ENCODE measurements around the gene PIP5KL1. TPM values are rescaled to one million over a fixed set of nuclear protein-coding genes. Genes with fewer than 3 reads are reported as not detected.
"Not testable (repeated sequence)": the region's sequence is repeated elsewhere in the genome, so short reads cannot be mapped to it uniquely, and the experiment has no call there.

Gene PIP5KL1
- total and polyA plus RNA-seq, 2 donors = 0.48 to 1.4 TPM

DNA sequence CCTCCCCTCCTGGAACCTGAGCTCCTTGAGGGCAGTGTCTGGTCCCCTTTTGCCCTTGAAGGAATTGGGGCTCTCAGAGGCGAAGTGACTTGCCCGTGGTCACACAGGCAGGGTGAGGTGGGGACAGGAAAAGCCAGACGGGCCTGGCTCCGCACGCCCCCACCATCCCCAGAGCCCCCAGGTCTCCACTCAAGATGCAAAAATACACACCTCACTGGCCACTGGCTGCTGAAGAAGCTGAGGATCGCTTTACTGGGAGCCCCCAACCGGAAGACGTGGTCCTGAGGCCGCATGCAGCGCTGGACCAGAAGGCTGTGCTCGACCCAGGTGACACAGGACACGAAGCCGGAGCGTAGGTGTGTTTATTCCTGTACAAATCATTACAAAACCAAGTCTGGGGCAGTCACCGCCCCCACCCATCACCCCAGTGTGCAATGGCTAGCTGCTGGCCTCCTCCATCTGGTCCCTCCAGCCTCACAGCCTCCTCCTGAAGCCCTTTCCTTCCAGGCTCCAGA is 45.5 kb downstream of the PIP5KL1 start:
- no peak overlapping the region for H3K4me3 ChIP-seq (ENCODE audit: low read depth, low read length)
- 80% methylated on average over 15 of the region's 15 CpGs for WGBS
- no peaks in the 10 kb centered on the region for H3K4me1 ChIP-seq (ENCODE audit: insufficient read depth)
- DNase-seq (ENCODE audit: extremely low spot score) = no peak
- H3K36me3 ChIP-seq (ENCODE audit: insufficient read depth) = no peaks in the 10 kb centered on the region
- no peak overlapping the region for H3K27ac ChIP-seq (ENCODE audit: low read depth)

DNA sequence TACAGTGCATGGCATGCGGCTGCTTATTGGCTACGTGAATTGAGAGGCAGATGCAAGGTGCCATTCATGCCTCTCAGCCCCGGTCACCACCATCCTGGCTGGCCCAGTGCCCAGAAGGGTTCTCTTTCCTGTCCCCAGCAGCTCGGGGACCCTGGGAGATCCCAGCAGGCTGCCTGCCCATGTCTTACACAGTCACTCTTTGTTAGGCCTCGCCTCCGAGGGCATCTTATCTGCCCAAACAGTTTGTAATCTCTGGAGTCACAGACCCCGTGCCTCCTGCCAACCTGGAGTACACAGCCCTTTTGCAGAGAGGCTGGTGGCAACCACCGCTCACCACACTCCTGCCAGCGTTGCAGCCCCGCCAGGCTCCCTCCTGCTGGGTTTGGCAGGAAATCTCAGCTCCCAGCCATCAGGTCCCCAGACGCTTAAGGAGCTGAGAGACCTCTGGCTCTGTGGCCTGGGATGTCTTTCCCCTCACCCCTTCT is 46.1 kb downstream of the PIP5KL1 start:
- no peaks in the 10 kb centered on the region for H3K4me1 ChIP-seq (ENCODE audit: insufficient read depth)
- H3K4me3 ChIP-seq (ENCODE audit: low read depth, low read length) = no peak overlapping the region
- no peak overlapping the region for H3K27ac ChIP-seq (ENCODE audit: low read depth)
- DNase-seq (ENCODE audit: extremely low spot score) = no peak
- no peaks in the 10 kb centered on the region for H3K36me3 ChIP-seq (ENCODE audit: insufficient read depth)
- WGBS = 55% methylated on average over 11 of the region's 11 CpGs

DNA sequence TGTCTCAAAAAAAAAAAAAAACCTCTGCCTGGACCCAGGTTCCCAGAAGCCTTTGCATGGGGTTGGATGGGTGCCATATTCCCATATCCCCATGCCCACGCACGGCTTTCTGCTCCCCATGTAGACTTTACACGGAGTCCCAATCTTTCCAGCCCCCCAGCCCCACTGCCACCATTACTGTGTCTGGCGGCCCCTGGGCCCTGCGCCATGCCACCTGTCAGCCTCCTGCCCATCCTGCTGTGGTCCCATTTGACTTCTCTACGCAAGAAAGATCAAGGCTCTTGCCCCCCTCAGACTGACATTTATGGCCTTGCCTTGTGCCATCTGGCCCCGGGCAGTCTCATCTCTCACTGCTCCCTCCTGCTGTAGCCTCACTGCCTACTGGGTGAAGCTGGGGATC is 46.6 kb downstream of the PIP5KL1 start:
- Histone ChIP-seq H3K4me1 (ENCODE audit: insufficient read depth) (no peaks in the 10 kb centered on the region), H3K4me3 (ENCODE audit: low read depth, low read length) (no peak overlapping the region), H3K27ac (ENCODE audit: low read depth) (no peak overlapping the region), H3K36me3 (ENCODE audit: insufficient read depth) (no peaks in the 10 kb centered on the region)
- WGBS = 72% methylated on average over 7 of the region's 7 CpGs
- DNase-seq (ENCODE audit: extremely low spot score) = no peak

DNA sequence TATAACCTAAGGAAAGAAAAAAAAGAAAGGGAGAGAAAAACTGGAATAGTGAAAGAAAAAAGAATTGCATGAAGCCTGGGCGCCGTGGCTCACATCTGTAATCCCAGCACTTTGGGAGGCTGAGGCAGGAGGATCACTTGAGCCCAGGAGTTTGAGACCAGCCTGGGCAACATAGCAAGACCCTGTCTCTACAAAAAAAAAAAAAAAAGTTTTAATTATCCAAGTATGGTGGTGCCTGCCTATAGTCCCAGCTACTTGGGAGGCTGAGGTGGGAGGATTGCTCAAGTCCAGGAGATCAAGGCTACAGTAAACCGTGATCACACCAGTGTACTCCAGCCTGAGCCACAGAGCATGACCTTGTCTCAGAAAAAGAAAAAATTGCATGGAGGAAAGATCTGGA is 48.9 kb downstream of the PIP5KL1 start:
- WGBS = 90% methylated on average over 3 of the region's 3 CpGs
- DNase-seq (ENCODE audit: extremely low spot score) = not testable (repeated sequence)

DNA sequence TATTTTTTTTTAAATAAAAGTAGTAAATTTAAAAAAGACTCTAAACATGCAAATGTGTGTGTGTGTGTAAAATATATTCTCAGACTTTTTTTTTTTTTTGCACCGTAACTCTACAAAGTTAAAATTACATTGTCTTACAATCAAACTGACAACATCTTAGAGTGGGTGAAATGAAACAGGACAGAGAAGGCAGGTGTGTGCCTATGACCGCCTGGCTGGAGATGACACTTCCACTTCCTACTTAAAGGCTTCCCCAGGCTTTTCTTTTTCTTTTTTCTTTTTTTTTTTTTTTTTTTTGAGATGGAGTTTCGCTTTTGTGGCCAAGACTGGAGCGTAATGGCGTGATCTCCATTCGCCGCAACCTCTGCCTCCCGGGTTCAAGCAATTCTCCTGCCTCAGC is 50.4 kb downstream of the PIP5KL1 start:
- Histone ChIP-seq H3K4me3 (ENCODE audit: low read depth, low read length) (no peak overlapping the region), H3K4me1 (ENCODE audit: insufficient read depth) (no peaks in the 10 kb centered on the region), H3K36me3 (ENCODE audit: insufficient read depth) (no peaks in the 10 kb centered on the region), H3K27ac (ENCODE audit: low read depth) (no peak overlapping the region)
- DNase-seq (ENCODE audit: extremely low spot score) = no peak
- 84% methylated on average over 8 of the region's 8 CpGs for WGBS

More for the DNA sequence above, 48.9 kb downstream of the PIP5KL1 start:
- H3K4me1 ChIP-seq (ENCODE audit: insufficient read depth); H3K27ac ChIP-seq (ENCODE audit: low read depth); H3K36me3 ChIP-seq (ENCODE audit: insufficient read depth); H3K4me3 ChIP-seq (ENCODE audit: low read depth, low read length): not testable (repeated sequence)

DNA sequence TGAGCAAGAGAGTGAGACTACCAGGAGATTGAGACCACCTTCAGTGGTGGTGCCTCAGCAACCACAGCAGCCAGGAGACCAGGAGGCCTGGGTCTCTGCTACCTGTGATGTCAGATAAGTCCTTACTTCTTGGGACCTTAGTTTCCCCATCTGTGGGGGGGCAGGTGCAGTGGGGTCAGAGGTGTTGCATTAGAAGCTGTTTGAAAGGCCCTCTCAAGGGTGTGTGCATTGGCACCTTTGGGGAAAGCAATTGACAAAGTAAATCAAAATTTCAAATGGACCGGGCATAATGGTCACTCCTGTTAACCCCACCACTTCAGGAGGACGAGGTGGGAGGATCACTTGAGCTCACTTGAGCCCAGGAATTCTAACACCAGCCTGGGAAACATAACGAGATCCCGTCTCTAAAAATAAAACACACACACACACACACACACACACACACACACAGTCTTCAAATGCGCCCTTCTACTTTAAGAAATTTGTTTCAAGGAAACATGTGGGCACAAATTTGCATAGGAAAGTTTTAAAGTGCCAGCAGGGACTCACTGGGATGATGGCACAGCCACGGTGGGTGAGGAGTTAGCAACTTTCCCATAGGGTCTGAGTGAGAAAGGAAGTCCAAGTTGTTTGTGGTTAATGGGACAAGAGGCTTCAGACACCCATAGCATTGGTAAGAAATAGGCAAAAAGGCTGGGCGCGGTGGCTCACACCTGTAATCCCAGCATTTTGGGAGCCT is 51.8 kb downstream of the PIP5KL1 start:
- Histone ChIP-seq H3K27ac (ENCODE audit: low read depth) (no peak overlapping the region), H3K4me3 (ENCODE audit: low read depth, low read length) (no peak overlapping the region), H3K36me3 (ENCODE audit: insufficient read depth) (no peaks in the 10 kb centered on the region), H3K4me1 (ENCODE audit: insufficient read depth) (no peaks in the 10 kb centered on the region)
- WGBS = 70% methylated on average over 8 of the region's 8 CpGs
- no peak for DNase-seq (ENCODE audit: extremely low spot score)

DNA sequence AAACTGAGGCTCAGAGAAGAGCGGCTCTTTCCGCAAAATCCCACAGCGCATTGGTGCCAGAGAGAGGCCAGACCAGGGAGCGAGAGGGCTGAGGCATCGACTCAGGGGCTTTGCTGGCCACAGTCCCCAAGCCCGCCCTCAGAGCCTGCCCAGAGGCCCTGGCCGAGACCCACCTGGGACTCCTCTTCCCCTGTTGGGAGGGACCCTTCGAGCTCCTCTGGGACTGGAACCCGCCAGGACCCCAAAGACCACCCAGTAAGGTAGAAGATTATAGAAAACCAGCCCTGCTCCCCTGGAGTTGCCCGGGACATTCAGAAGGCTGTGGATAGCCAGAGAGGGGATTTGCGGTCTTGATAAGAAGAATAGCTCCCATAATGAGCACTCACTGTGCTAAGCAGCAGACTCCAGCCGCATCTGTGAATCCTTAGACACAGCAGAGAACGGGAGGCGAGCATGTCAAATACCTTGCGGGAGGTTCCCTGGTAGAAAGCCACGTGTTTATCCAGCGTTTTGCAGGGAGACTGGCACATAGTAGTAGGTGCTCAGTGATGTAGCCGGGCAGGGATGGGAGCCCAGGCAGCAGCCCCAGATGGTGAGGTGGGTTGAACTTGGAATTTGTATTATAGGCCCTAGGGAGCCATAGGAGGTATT is 52.5 kb downstream of the PIP5KL1 start:
- Histone ChIP-seq H3K36me3 (ENCODE audit: insufficient read depth) (no peaks in the 10 kb centered on the region), H3K4me1 (ENCODE audit: insufficient read depth) (no peaks in the 10 kb centered on the region), H3K4me3 (ENCODE audit: low read depth, low read length) (peak overlapping the region; percentile 52), H3K27ac (ENCODE audit: low read depth) (no peak overlapping the region)
- no peak for DNase-seq (ENCODE audit: extremely low spot score)
- WGBS = 24% methylated on average over 18 of the region's 18 CpGs

DNA sequence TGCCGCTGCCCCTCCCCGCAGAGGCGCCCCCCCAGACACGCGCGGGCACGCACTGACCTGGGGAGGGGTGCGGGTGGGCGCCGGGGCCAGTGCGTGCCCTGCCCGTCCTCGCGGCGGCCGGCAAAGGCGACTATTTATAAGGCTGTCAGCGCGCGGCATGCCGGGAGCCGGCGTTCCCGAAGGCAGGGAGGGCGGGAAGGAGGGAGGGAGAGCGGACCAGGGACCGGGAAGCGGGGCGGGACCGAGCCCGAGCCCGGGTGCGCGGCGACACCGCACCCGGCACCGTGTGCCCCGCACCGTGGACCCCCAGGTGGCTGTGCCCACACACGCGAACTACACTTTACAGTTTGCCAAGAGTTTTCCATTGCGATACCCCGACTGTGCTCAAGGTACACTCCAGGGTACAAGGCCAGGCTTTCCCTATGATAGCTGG is 53.0 kb downstream of the PIP5KL1 start, which contains the start of gene AK1:
Gene AK1, minus strand, starts transcription at position 110 of the 433 bp plus-strand sequence. CDS start 3,058 bp downstream, outside the sequence.
- no peak for DNase-seq (ENCODE audit: extremely low spot score)
- H3K4me1 ChIP-seq (ENCODE audit: insufficient read depth) = no peaks in the 10 kb centered on the region

DNA sequence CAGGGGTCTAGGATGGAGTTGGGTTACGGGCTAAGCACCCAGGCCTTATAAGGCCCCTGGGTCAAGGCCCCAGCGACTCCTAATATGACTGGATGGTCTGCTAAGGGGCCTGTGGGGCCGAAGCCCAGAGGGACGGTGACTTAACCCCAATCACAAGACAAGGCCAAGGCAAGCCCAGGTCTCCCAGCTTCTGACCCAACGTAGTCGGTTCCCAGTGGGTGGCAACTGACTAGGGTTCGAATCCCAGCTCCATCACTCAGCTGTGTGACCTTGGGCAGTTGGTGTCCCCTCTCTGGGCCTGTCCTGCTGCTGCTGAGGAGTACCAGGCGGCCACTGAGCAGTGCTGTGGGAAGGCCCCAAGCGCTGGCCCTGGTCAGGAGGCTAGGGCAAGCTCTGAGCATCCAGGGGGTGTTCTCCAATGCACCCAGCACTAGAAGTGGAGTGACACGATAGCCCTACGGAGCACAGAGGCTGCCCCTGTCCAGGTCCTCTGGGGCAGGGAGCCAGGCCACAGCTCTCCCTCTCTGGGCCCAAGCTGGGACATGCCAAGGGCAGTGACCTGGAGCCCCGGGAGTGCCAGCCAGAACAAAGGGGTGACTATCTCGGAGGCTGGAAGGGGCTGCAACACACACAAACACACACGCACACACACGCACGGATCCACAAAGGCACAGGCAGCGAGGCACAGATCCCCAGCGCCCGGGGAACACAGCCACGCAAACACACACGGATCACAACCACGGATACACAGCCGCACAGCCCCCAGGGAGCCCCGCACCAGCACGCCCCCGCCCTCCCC is 53.6 kb downstream of the PIP5KL1 start:
- H3K4me1 ChIP-seq (ENCODE audit: insufficient read depth) = no peaks in the 10 kb centered on the region
- 30% methylated on average over 26 of the region's 26 CpGs for WGBS

More for the DNA sequence above, 53.0 kb downstream of the PIP5KL1 start, which contains the start of gene AK1:
- Histone ChIP-seq H3K36me3 (ENCODE audit: insufficient read depth) (no peaks in the 10 kb centered on the region), H3K27ac (ENCODE audit: low read depth) (no peak within 1 kb of the TSS), H3K4me3 (ENCODE audit: low read depth, low read length) (peak within 1 kb of the TSS; percentile 52)
- 2% methylated on average over 42 of the region's 44 CpGs for WGBS

DNA sequence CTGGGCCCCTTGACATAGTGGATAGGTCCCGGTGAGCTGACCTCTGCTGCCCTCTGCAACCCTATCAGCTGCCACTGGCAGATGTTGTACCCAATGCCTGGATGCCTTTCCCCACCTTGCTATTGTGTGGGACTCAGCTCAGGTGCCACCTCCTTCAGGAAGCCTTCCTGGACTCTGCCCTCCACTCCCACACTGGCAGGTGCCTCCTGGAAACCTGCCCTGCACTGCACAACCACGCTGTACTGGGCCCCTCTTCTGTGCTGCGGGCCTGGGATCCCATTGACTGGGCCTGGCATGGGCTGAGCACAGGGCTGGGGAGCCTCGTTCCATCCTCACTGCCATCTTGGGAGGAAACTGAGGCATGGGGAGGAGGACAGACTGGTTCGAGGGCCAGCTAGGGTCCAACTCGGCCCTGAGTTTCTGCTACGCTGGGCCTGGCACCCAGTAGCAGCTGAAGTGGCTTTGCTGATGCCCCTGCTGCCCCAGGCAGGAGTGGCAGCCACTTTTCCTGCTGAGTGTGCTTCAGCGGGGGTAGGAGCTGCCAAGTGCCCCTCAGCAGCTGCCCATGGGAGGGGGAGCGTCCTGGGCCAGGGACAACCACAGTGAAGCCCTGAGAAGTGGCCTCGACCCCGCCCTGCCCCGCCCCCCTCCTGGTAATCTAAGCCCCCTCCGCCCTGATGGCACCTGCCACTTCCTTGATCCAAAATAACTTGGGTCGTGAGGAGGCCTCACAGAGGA is 54.4 kb downstream of the PIP5KL1 start:
- no peak overlapping the region for H3K4me3 ChIP-seq (ENCODE audit: low read depth, low read length)
- H3K36me3 ChIP-seq (ENCODE audit: insufficient read depth) = no peaks in the 10 kb centered on the region
- 78% methylated on average over 14 of the region's 14 CpGs for WGBS
- H3K27ac ChIP-seq (ENCODE audit: low read depth) = no peak overlapping the region
- DNase-seq (ENCODE audit: extremely low spot score) = no peak
- no peaks in the 10 kb centered on the region for H3K4me1 ChIP-seq (ENCODE audit: insufficient read depth)

More for the DNA sequence above, 53.6 kb downstream of the PIP5KL1 start:
- Histone ChIP-seq H3K4me3 (ENCODE audit: low read depth, low read length) (peak overlapping the region; percentile 52), H3K36me3 (ENCODE audit: insufficient read depth) (no peaks in the 10 kb centered on the region), H3K27ac (ENCODE audit: low read depth) (no peak overlapping the region)
- no peak for DNase-seq (ENCODE audit: extremely low spot score)

DNA sequence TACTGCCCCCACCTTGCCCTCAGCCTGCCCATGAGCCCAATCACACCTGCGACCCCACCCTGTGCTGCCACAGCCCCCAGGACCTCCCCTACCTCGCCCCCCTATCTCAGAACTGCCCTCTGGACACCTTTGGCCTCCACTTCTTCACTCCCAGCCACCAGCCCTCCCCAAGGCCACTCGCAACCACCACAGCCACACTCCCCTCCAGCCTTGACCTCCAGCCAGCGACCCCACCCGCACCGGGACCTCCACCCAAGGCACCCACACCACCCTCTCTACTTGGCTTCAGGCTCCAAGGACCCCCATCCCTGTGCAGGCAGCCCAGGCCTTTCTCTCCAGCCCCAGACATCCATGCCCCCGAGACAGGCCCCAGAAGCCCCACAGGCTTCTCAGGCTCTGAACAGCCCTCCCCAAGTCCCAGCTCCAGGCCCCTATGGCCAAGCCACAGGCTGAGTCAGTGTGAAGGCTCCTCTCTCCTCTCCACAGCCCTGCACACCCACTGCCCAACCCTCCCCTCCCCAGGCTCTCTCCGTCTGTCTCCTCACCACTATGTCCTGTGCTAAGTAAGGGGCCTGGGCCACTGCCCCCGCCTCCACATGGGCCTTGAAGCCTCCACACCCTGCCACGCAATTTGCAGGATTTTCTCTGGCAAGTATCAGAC is 55.1 kb downstream of the PIP5KL1 start:
- Histone ChIP-seq H3K36me3 (ENCODE audit: insufficient read depth) (no peaks in the 10 kb centered on the region), H3K27ac (ENCODE audit: low read depth) (no peak overlapping the region), H3K4me3 (ENCODE audit: low read depth, low read length) (no peak overlapping the region), H3K4me1 (ENCODE audit: insufficient read depth) (no peaks in the 10 kb centered on the region)
- no peak for DNase-seq (ENCODE audit: extremely low spot score)
- 72% methylated on average over 10 of the region's 10 CpGs for WGBS
